ENCODE results near the gene ZNF516.

Gene ZNF516

GRCh38 chr18:76379226-76380126 lies 115.6 kb downstream of the ZNF516 start:
- no peak for DNase-seq

GRCh38 chr18:76378526-76379215 lies 116.4 kb downstream of the ZNF516 start:
- DNase-seq = no peak

- no peak for DNase-seq
Measured at GRCh38 chr18:76377359-76377756, 117.7 kb downstream of the ZNF516 start.

GRCh38 chr18:76376668-76377358 lies 118.2 kb downstream of the ZNF516 start:
- DNase-seq = no peak

- no peak for DNase-seq
Measured at GRCh38 chr18:76376225-76376624, 118.8 kb downstream of the ZNF516 start.

- no peak for DNase-seq
Measured at GRCh38 chr18:76374330-76375281, 120.4 kb downstream of the ZNF516 start.

GRCh38 chr18:76373297-76373696 lies 121.7 kb downstream of the ZNF516 start:
- DNase-seq = no peak

- no peak for DNase-seq
Measured at GRCh38 chr18:76371301-76372203, 123.5 kb downstream of the ZNF516 start.

- no peak for DNase-seq
Measured at GRCh38 chr18:76370686-76371085, 124.4 kb downstream of the ZNF516 start.

- DNase-seq = no peak
Measured at GRCh38 chr18:76370201-76370600, 124.8 kb downstream of the ZNF516 start.

- no peak for DNase-seq
Measured at GRCh38 chr18:76369791-76370190, 125.3 kb downstream of the ZNF516 start.

- DNase-seq = no peak
Measured at GRCh38 chr18:76368976-76369375, 126.1 kb downstream of the ZNF516 start.

- no peak for DNase-seq
Measured at GRCh38 chr18:76368271-76368670, 126.8 kb downstream of the ZNF516 start.

- DNase-seq = no peak
Measured at GRCh38 chr18:76367168-76368125, 127.6 kb downstream of the ZNF516 start.

GRCh38 chr18:76365561-76365960 lies 129.5 kb downstream of the ZNF516 start:
- no peak for DNase-seq

- no peak for DNase-seq
Measured at GRCh38 chr18:76364282-76365259, 130.5 kb downstream of the ZNF516 start.

- no peak for DNase-seq
Measured at GRCh38 chr18:76363436-76364120, 131.5 kb downstream of the ZNF516 start.

GRCh38 chr18:76362676-76363075 lies 132.4 kb downstream of the ZNF516 start:
- no peak for DNase-seq

All from NCI-H526 (cell line).